ENCODE measurements around the gene RYR1. TPM values are rescaled to one million over a fixed set of nuclear protein-coding genes. Genes with fewer than 3 reads are reported as not detected.

The RYR1 gene
- total and polyA plus RNA-seq, 10 of the 15 experiments (the other 5 are each of a cell fraction or from before 2014, with no cell fraction given): under 0.01 to 0.32 (median 0.07) TPM; not detected in 1

DNA sequence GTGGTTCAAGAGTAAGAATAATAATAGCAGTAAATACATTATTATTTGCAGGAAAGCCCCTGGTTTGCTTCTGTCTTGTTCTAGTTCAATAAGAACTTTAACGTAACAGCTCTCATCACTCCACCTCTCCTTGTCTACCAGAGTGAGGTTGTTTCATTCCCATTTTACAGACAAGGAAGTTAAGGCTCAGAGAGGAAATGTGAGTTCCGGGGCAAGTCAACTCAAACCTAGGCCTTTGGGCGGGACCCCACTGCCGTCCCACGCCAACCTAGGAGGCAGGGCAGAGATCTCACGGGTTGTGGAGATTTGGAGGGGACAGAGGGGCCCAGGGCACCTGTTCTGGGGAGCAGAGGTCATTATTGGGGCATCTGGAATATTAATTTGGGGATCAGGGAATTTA, 182.8 kb downstream of the RYR1 start (continued):
- TF ChIP-seq POU2F2 (IDR thresholded peaks at IDR 0.05; ENCODE audit: borderline replicate concordance, low read depth, low read length) (no peak), CHD1 (IDR thresholded peaks at IDR 0.05; ENCODE audit: low read depth, low read length) (no peak), SMARCA5 (IDR thresholded peaks at IDR 0.05) (peak; percentile 37), EED (IDR thresholded peaks at IDR 0.05; ENCODE audit: low read depth) (0 out of 2 replicates have a peak, but pooled peaks have one; percentile 22), SREBF1 (IDR thresholded peaks at IDR 0.05; ENCODE audit: low read length) (no peak), MYC (IDR thresholded peaks at IDR 0.05; ENCODE audit: insufficient read depth, insufficient read length, insufficient replicate concordance, low read length, severe bottlenecking) (no peak), BHLHE40 (IDR thresholded peaks at IDR 0.05; ENCODE audit: borderline replicate concordance in 1 of 2, low read depth in 2 of 2, low read length in 1 of 2) (no peak), POLR2AphosphoS5 (IDR thresholded peaks at IDR 0.05; ENCODE audit: low read length) (no peak), RAD51 (IDR thresholded peaks at IDR 0.05) (no peak), ZNF24 (IDR thresholded peaks at IDR 0.05) (no peak), CEBPB (IDR thresholded peaks at IDR 0.05; ENCODE audit: borderline replicate concordance in 1 of 2, low read depth in 2 of 2, low read length in 2 of 2) (no peak), ATF7 (IDR thresholded peaks at IDR 0.05; ENCODE audit: low read depth) (no peak), SPI1 (IDR thresholded peaks at IDR 0.05; ENCODE audit: borderline replicate concordance, insufficient read depth, low read depth, low read length) (no peak; the same call in 1 of the 2 replicates), ZNF207 (IDR thresholded peaks at IDR 0.05; ENCODE audit: borderline replicate concordance) (0 out of 2 replicates have a peak, but pooled peaks have one; percentile 43), IKZF2 (IDR thresholded peaks at IDR 0.05) (peak; percentile 18 to 43; a peak in 2 of 4 replicates), JUNB (IDR thresholded peaks at IDR 0.05) (0 out of 2 replicates have a peak, but pooled peaks have one; percentile 8), POLR2A (IDR thresholded peaks at IDR 0.05; ENCODE audit: low read depth, low read length) (no peak)
- TF ChIP-seq, protein P1, sequence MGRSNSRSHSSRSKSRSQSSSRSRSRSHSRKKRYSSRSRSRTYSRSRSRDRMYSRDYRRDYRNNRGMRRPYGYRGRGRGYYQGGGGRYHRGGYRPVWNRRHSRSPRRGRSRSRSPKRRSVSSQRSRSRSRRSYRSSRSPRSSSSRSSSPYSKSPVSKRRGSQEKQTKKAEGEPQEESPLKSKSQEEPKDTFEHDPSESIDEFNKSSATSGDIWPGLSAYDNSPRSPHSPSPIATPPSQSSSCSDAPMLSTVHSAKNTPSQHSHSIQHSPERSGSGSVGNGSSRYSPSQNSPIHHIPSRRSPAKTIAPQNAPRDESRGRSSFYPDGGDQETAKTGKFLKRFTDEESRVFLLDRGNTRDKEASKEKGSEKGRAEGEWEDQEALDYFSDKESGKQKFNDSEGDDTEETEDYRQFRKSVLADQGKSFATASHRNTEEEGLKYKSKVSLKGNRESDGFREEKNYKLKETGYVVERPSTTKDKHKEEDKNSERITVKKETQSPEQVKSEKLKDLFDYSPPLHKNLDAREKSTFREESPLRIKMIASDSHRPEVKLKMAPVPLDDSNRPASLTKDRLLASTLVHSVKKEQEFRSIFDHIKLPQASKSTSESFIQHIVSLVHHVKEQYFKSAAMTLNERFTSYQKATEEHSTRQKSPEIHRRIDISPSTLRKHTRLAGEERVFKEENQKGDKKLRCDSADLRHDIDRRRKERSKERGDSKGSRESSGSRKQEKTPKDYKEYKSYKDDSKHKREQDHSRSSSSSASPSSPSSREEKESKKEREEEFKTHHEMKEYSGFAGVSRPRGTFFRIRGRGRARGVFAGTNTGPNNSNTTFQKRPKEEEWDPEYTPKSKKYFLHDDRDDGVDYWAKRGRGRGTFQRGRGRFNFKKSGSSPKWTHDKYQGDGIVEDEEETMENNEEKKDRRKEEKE (IDR thresholded peaks at IDR 0.05): no peak
- TF ChIP-seq, protein P2, sequence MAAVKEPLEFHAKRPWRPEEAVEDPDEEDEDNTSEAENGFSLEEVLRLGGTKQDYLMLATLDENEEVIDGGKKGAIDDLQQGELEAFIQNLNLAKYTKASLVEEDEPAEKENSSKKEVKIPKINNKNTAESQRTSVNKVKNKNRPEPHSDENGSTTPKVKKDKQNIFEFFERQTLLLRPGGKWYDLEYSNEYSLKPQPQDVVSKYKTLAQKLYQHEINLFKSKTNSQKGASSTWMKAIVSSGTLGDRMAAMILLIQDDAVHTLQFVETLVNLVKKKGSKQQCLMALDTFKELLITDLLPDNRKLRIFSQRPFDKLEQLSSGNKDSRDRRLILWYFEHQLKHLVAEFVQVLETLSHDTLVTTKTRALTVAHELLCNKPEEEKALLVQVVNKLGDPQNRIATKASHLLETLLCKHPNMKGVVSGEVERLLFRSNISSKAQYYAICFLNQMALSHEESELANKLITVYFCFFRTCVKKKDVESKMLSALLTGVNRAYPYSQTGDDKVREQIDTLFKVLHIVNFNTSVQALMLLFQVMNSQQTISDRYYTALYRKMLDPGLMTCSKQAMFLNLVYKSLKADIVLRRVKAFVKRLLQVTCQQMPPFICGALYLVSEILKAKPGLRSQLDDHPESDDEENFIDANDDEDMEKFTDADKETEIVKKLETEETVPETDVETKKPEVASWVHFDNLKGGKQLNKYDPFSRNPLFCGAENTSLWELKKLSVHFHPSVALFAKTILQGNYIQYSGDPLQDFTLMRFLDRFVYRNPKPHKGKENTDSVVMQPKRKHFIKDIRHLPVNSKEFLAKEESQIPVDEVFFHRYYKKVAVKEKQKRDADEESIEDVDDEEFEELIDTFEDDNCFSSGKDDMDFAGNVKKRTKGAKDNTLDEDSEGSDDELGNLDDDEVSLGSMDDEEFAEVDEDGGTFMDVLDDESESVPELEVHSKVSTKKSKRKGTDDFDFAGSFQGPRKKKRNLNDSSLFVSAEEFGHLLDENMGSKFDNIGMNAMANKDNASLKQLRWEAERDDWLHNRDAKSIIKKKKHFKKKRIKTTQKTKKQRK (IDR thresholded peaks at IDR 0.05; ENCODE audit: low read depth, low read length): no peak
- TF ChIP-seq, protein P3, sequence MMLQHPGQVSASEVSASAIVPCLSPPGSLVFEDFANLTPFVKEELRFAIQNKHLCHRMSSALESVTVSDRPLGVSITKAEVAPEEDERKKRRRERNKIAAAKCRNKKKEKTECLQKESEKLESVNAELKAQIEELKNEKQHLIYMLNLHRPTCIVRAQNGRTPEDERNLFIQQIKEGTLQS (IDR thresholded peaks at IDR 0.05; ENCODE audit: borderline replicate concordance, extremely low read depth, low read depth, low read length): no peak
- TF ChIP-seq, protein P4, sequence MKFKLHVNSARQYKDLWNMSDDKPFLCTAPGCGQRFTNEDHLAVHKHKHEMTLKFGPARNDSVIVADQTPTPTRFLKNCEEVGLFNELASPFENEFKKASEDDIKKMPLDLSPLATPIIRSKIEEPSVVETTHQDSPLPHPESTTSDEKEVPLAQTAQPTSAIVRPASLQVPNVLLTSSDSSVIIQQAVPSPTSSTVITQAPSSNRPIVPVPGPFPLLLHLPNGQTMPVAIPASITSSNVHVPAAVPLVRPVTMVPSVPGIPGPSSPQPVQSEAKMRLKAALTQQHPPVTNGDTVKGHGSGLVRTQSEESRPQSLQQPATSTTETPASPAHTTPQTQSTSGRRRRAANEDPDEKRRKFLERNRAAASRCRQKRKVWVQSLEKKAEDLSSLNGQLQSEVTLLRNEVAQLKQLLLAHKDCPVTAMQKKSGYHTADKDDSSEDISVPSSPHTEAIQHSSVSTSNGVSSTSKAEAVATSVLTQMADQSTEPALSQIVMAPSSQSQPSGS (IDR thresholded peaks at IDR 0.05; ENCODE audit: low read length): no peak
- TF ChIP-seq, protein P5, sequence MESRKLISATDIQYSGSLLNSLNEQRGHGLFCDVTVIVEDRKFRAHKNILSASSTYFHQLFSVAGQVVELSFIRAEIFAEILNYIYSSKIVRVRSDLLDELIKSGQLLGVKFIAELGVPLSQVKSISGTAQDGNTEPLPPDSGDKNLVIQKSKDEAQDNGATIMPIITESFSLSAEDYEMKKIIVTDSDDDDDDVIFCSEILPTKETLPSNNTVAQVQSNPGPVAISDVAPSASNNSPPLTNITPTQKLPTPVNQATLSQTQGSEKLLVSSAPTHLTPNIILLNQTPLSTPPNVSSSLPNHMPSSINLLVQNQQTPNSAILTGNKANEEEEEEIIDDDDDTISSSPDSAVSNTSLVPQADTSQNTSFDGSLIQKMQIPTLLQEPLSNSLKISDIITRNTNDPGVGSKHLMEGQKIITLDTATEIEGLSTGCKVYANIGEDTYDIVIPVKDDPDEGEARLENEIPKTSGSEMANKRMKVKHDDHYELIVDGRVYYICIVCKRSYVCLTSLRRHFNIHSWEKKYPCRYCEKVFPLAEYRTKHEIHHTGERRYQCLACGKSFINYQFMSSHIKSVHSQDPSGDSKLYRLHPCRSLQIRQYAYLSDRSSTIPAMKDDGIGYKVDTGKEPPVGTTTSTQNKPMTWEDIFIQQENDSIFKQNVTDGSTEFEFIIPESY (IDR thresholded peaks at IDR 0.05): no peak
